ENCODE measurements around the gene MTRF1. TPM values are rescaled to one million over a fixed set of nuclear protein-coding genes. Genes with fewer than 3 reads are reported as not detected.

Gene MTRF1
- total and polyA plus RNA-seq, 8 donors, result 6.5 to 19.8 (median 10.4) TPM

DNA sequence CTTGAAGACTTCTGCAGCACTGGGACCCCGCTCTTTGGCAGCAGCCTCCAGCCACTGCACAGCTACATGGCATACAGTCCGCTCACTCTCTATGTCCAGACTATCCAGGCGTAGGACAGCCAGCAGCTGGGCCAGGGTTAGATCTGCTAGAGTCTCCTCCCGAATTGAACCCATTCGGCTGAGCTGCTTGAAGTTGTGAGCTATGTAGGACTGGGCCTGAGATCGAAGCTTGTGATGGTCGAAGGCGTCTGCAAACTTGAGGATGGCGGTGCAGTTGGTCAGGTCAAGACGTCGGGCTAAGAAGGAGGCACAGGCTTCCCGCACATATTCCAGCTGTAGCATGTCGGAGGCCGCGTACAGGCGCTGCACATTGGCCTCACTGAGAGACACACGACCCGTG, 69.9 kb downstream of the MTRF1 start:
- no peak for ATAC-seq
- TF ChIP-seq CTCF (IDR thresholded peaks at IDR 0.05), result no peak
- peak in 1 of 6 donors; percentile 9 for DNase-seq
- intact Hi-C loops (cut with DNase I), result loop anchor here in 1 of 3 donors (5.0 kb wide), 1 partner anchor 56 kb away; no protein-coding TSS in a partner anchor
- H3K9me3 ChIP-seq, result no peaks in the 10 kb centered on the region
- no peaks in the 10 kb centered on the region for H3K36me3 ChIP-seq
- peaks cover 6 to 21% (median 18%) of the 10 kb centered on the region in 3 donors for H3K4me1 ChIP-seq
- no peaks in the 10 kb centered on the region for H3K27me3 ChIP-seq
- peak overlapping the region in 3 of 4 donors; percentile 55 to 82 (median 73) for H3K4me3 ChIP-seq
- H3K27ac ChIP-seq, result no peak overlapping the region
- 95 to 98% methylated on average over 15 to 18 of the region's 18 CpGs for WGBS, 2 donors
- no peak for FAIRE-seq

- Histone ChIP-seq H3K36me3 (no peaks in the 10 kb centered on the region), H3K27ac (no peak overlapping the region), H3K27me3 (no peaks in the 10 kb centered on the region), H3K9me3 (no peaks in the 10 kb centered on the region), H3K4me3 (no peak overlapping the region), H3K4me1 (peaks cover 6 to 21% (median 18%) of the 10 kb centered on the region in 3 donors)
- FAIRE-seq (no peak), DNase-seq (no peak), ATAC-seq (no peak)
- 89 to 93% methylated on average over 6 of the region's 6 CpGs for WGBS, 2 donors
- TF ChIP-seq CTCF (IDR thresholded peaks at IDR 0.05), result no peak
- intact Hi-C loops (cut with DNase I), result no loop called here
Measured at GRCh38 chr13:41188584-41188983, 74.8 kb downstream of the MTRF1 start.

- no peak overlapping the region for H3K4me3 ChIP-seq
- peaks cover 0 to 8% (median 7%) of the 10 kb centered on the region in 3 donors for H3K4me1 ChIP-seq
- no peak for TF ChIP-seq CTCF (IDR thresholded peaks at IDR 0.05)
- H3K9me3 ChIP-seq, result no peaks in the 10 kb centered on the region
- H3K27ac ChIP-seq, result no peak overlapping the region
- H3K27me3 ChIP-seq, result no peaks in the 10 kb centered on the region
- DNase-seq (no peak), ATAC-seq (no peak), FAIRE-seq (no peak)
- WGBS, 2 donors, result 78 to 94% methylated on average over 3 of the region's 3 CpGs
- intact Hi-C loops (cut with DNase I), result no loop called here
- no peaks in the 10 kb centered on the region for H3K36me3 ChIP-seq
Measured at GRCh38 chr13:41186481-41186880, 76.9 kb downstream of the MTRF1 start.

- Histone ChIP-seq H3K4me1 (no peaks in the 10 kb centered on the region), H3K27me3 (no peaks in the 10 kb centered on the region), H3K27ac (no peak overlapping the region), H3K9me3 (no peaks in the 10 kb centered on the region), H3K4me3 (no peak overlapping the region), H3K36me3 (no peaks in the 10 kb centered on the region)
- FAIRE-seq (no peak), DNase-seq (no peak), ATAC-seq (no peak)
- TF ChIP-seq CTCF (IDR thresholded peaks at IDR 0.05), result no peak
- intact Hi-C loops (cut with DNase I), result no loop called here
Measured at GRCh38 chr13:41182231-41182630, 81.1 kb downstream of the MTRF1 start.

DNA sequence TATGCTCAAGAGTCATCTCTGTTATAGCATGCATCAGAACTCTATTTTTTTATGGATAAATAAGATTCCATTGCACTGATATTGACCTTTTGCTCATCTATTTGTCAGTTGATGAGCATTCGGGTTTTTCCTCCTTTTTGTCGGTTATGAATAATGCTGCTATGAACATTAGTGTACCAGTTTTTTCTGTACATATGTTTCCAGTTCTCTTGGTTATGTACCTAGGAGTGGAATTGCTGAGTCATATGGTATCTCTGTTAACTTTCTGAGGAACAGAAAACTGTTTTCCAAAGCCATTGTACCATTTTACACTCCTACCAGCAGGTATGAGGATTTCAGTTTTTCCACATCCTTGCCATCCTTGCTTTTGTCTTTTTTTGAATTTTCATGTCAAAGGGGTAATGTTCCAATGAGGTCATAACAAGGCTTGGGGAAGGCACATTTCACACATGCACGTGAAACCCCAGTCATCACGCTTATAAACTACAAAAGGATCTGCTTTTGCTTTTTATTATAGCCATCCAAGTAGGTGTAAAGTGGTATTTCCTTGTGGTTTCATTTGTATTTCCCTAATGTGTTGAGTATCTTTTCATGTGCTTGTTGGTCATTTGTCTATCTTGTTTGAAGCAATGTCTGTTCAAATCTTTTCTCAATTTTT, 83.7 kb downstream of the MTRF1 start:
- intact Hi-C loops (cut with DNase I), result no loop called here
- ATAC-seq, result no peak
- H3K4me3 ChIP-seq, result no peak overlapping the region
- TF ChIP-seq CTCF (IDR thresholded peaks at IDR 0.05), result no peak
- no peaks in the 10 kb centered on the region for H3K36me3 ChIP-seq
- no peak overlapping the region for H3K27ac ChIP-seq
- FAIRE-seq, result no peak
- WGBS, 2 donors, result 89 to 94% methylated on average over 4 of the region's 4 CpGs
- no peaks in the 10 kb centered on the region for H3K9me3 ChIP-seq
- no peaks in the 10 kb centered on the region for H3K4me1 ChIP-seq
- DNase-seq, result no peak
- no peaks in the 10 kb centered on the region for H3K27me3 ChIP-seq

Data from pancreas (tissue), 10 donors.